Measurements from ENCODE around the gene C10orf71. TPM values are rescaled to one million over a fixed set of nuclear protein-coding genes. Genes with fewer than 3 reads are reported as not detected.

The C10orf71 gene
- polyA plus RNA-seq, 2 of the 4 experiments (the other 2 are of a cell fraction), result not detected

- POLR2A ChIA-PET, result no interaction called here
- Histone ChIP-seq H3K4me2 (no peak overlapping the region), H3K4me3 (no peak overlapping the region), H3K4me1 (no peaks in the 10 kb centered on the region), H3K27ac (no peak overlapping the region), H3K9me3 (no peaks in the 10 kb centered on the region)
- FAIRE-seq (no peak), DNase-seq (ENCODE audit: low read depth in 1 of 2, low spot score in 1 of 2) (no peak), ATAC-seq (no peak)
- no peak for TF ChIP-seq POLR2AphosphoS2 (conservative IDR thresholded peaks at IDR 0.05; ENCODE audit: low read length)
- no peak for TF ChIP-seq USF2 (IDR thresholded peaks at IDR 0.05)
- no peak for TF ChIP-seq PHF8 (IDR thresholded peaks at IDR 0.05; ENCODE audit: borderline replicate concordance, low read depth)
- TF ChIP-seq ZSCAN20 (CRISPR knock-in tag; IDR thresholded peaks at IDR 0.05), result no peak
- TF ChIP-seq MAZ (IDR thresholded peaks at IDR 0.05; ENCODE audit: borderline replicate concordance, low read depth, low read length), result no peak
- WGBS (ENCODE audit: missing lambda C conversion rate), result 32% methylated on average over 8 of the region's 8 CpGs
- CTCF ChIA-PET, result interaction anchor here (0.7 kb wide), 1 partner anchor 13 kb away, joined by 3 read pairs; no protein-coding TSS in a partner anchor
Observed at GRCh38 chr10:49370326-49371100, 71.5 kb downstream of the C10orf71 start.

GRCh38 chr10:49371967-49372366 lies 73.0 kb downstream of the C10orf71 start:
- FAIRE-seq, result no peak
- 1% methylated on average over 3 of the region's 3 CpGs for WGBS (ENCODE audit: missing lambda C conversion rate)
- CTCF ChIA-PET, result no interaction called here

More at GRCh38 chr10:49371967-49372366, 73.0 kb downstream of the C10orf71 start:
- POLR2A ChIA-PET, result no interaction called here
- H3K4me2 ChIP-seq, result no peak overlapping the region
- H3K4me1 ChIP-seq, result no peaks in the 10 kb centered on the region
- no peak overlapping the region for H3K27ac ChIP-seq
- DNase-seq (ENCODE audit: low read depth in 1 of 2, low spot score in 1 of 2) (no peak), ATAC-seq (no peak)
- no peak overlapping the region for H3K4me3 ChIP-seq
- no peaks in the 10 kb centered on the region for H3K9me3 ChIP-seq
- TF ChIP-seq, protein P1, sequence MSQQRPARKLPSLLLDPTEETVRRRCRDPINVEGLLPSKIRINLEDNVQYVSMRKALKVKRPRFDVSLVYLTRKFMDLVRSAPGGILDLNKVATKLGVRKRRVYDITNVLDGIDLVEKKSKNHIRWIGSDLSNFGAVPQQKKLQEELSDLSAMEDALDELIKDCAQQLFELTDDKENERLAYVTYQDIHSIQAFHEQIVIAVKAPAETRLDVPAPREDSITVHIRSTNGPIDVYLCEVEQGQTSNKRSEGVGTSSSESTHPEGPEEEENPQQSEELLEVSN (IDR thresholded peaks at IDR 0.05; ENCODE audit: borderline replicate concordance, low read depth), result no peak
- TF ChIP-seq, protein P2, sequence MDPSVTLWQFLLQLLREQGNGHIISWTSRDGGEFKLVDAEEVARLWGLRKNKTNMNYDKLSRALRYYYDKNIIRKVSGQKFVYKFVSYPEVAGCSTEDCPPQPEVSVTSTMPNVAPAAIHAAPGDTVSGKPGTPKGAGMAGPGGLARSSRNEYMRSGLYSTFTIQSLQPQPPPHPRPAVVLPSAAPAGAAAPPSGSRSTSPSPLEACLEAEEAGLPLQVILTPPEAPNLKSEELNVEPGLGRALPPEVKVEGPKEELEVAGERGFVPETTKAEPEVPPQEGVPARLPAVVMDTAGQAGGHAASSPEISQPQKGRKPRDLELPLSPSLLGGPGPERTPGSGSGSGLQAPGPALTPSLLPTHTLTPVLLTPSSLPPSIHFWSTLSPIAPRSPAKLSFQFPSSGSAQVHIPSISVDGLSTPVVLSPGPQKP (IDR thresholded peaks at IDR 0.05; ENCODE audit: low read depth, low read length), result no peak
- TF ChIP-seq REST (IDR thresholded peaks at IDR 0.05), result no peak
- no peak for TF ChIP-seq JUN (IDR thresholded peaks at IDR 0.05)
- no peak for TF ChIP-seq GATA3 (IDR thresholded peaks at IDR 0.05; ENCODE audit: borderline replicate concordance)
- TF ChIP-seq PBX3 (IDR thresholded peaks at IDR 0.05), result no peak
- no peak for TF ChIP-seq CHD4 (IDR thresholded peaks at IDR 0.05; ENCODE audit: borderline replicate concordance)
- TF ChIP-seq HOXA7 (CRISPR knock-in tag; IDR thresholded peaks at IDR 0.05), result no peak
- TF ChIP-seq HOXB13 (CRISPR knock-in tag; IDR thresholded peaks at IDR 0.05; ENCODE audit: low read depth), result no peak
- TF ChIP-seq HDAC2 (IDR thresholded peaks at IDR 0.05), result no peak

All from A549 (cell line).